ENCODE results near the gene PRCP. TPM values are rescaled to one million over a fixed set of nuclear protein-coding genes. Genes with fewer than 3 reads are reported as not detected.
A peak's percentile ranks its signal among the peaks of the same experiment; 100 is the strongest.

The PRCP gene
- polyA plus RNA-seq, 1 donor: 73.8 TPM

DNA sequence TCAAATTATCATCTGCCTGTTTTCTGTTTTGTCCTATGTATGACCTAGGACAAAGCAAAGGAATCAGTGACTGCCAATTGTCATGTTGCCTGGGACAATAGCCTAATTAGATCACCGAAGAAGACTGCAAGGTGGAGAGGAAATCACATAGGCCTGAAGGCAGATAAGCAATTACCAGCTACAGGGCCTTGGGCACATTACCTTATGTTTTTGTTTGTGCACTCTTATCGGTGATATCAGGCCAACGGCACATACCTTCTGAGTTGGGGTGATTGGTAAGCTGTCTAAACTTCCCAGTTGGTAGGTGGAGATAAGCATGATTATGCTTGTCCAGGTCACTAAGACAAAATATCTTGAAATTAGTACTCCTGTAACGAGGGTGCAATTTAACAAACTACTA is 108.5 kb downstream of the PRCP start:
- 71% methylated on average over 1 of the region's 4 CpGs for WGBS (ENCODE audit: insufficient coverage, low lambda C conversion rate)
- Histone ChIP-seq H3K4me3 (ENCODE audit: low read length) (no peak overlapping the region), H3K4me1 (ENCODE audit: control insufficient read depth, insufficient read depth, low read length) (peaks cover 13% of the 10 kb centered on the region), H3K27ac (ENCODE audit: low read length) (no peak overlapping the region), H3K36me3 (ENCODE audit: control insufficient read depth, insufficient read depth, low read length) (no peaks in the 10 kb centered on the region), H3K27me3 (ENCODE audit: control insufficient read depth, insufficient read depth, low read length) (no peaks in the 10 kb centered on the region), H3K9me3 (ENCODE audit: control insufficient read depth, low read depth, low read length) (no peaks in the 10 kb centered on the region)
- no peak for DNase-seq

DNA sequence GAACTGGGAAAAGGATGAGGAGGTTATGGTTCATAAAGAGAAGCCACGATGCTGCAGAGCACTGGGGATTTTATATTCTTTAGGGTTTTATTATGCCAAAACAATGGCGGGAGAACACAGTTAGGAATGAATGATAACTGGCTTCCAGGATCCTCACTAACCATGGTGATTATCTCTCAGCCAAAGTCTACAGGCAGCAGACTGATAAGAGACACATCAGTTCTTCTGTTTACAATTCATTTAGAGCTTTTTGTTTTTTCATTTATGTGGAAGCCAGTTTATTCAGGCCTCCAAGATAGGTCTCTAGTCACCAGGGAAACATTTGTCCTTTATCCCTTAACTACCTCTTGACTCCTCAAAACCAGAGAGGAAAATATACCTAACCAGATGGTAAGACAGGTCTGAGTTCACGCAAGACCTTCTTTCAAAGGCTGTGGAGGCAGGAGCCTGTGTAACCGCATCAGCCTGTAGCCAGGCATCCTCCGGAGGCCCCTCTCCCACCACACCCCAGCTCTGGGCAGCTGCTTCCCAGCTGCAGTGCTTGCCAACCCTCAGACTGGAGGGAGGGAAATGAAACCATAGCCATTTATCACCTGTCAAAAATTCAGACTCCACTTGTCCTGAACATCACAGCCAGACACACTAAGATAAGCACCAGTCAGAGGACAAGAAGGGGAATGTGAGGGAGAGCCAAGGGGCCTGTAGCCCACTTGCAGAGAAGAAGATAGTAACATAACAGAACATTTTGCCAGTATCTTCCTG is 109.3 kb downstream of the PRCP start:
- no peaks in the 10 kb centered on the region for H3K36me3 ChIP-seq (ENCODE audit: control insufficient read depth, insufficient read depth, low read length)
- peak; percentile 13 to 64 for DNase-seq
- H3K27me3 ChIP-seq (ENCODE audit: control insufficient read depth, insufficient read depth, low read length): no peaks in the 10 kb centered on the region
- WGBS (ENCODE audit: insufficient coverage, low lambda C conversion rate): 0% methylated on average over 1 of the region's 5 CpGs
- H3K9me3 ChIP-seq (ENCODE audit: control insufficient read depth, low read depth, low read length): no peaks in the 10 kb centered on the region
- H3K4me3 ChIP-seq (ENCODE audit: low read length): no peak overlapping the region
- H3K27ac ChIP-seq (ENCODE audit: low read length): no peak overlapping the region
- H3K4me1 ChIP-seq (ENCODE audit: control insufficient read depth, insufficient read depth, low read length): peaks cover 13% of the 10 kb centered on the region

DNA sequence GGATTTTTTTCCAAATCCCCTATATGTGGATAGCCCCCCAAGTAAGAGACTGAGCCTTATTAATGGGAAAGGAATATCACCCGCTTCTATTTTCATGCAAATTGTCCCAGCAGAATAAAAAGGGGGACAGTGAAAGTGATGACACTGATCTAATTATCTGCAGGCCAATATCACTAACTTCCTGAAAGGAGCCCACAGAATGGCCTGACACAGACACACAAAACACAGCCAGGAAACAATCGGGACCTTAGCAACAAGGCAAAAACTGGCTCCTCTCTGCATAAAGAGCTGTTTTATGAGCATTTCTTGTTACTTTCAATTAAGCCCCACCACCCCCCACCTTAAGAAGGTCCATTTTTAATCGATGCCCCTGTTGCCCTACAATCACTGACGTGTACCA is 112.2 kb downstream of the PRCP start:
- no peak for DNase-seq
- H3K9me3 ChIP-seq (ENCODE audit: control insufficient read depth, low read depth, low read length): no peaks in the 10 kb centered on the region
- WGBS (ENCODE audit: insufficient coverage, low lambda C conversion rate): 80% methylated on average over 1 of the region's 4 CpGs
- no peak overlapping the region for H3K27ac ChIP-seq (ENCODE audit: low read length)
- H3K4me1 ChIP-seq (ENCODE audit: control insufficient read depth, insufficient read depth, low read length): peaks cover 13% of the 10 kb centered on the region
- no peaks in the 10 kb centered on the region for H3K27me3 ChIP-seq (ENCODE audit: control insufficient read depth, insufficient read depth, low read length)
- no peaks in the 10 kb centered on the region for H3K36me3 ChIP-seq (ENCODE audit: control insufficient read depth, insufficient read depth, low read length)
- no peak overlapping the region for H3K4me3 ChIP-seq (ENCODE audit: low read length)

DNA sequence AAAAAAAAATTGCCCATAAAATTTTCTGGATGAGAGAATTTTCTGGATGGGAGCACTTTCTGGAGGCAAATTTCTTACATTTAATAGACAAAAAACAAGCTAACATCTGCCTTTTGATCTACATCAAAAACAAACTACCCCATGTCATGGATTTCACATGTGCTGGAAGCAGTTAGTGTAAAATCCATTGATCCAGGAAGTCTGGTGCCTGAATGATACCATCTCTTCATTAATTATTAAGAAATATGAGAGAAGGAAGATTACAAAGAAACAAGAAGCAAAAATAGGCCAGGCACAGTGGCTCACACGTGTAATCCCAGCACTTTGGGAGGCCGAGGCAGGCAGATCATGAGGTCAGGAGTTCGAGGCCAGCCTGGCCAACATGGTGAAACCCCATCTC is 113.4 kb downstream of the PRCP start:
- H3K4me3 ChIP-seq (ENCODE audit: low read length): no peak overlapping the region
- peaks cover 13% of the 10 kb centered on the region for H3K4me1 ChIP-seq (ENCODE audit: control insufficient read depth, insufficient read depth, low read length)
- H3K9me3 ChIP-seq (ENCODE audit: control insufficient read depth, low read depth, low read length): no peaks in the 10 kb centered on the region
- DNase-seq: no peak
- 100% methylated on average over 1 of the region's 3 CpGs for WGBS (ENCODE audit: insufficient coverage, low lambda C conversion rate)
- H3K27ac ChIP-seq (ENCODE audit: low read length): no peak overlapping the region
- no peaks in the 10 kb centered on the region for H3K27me3 ChIP-seq (ENCODE audit: control insufficient read depth, insufficient read depth, low read length)
- no peaks in the 10 kb centered on the region for H3K36me3 ChIP-seq (ENCODE audit: control insufficient read depth, insufficient read depth, low read length)

DNA sequence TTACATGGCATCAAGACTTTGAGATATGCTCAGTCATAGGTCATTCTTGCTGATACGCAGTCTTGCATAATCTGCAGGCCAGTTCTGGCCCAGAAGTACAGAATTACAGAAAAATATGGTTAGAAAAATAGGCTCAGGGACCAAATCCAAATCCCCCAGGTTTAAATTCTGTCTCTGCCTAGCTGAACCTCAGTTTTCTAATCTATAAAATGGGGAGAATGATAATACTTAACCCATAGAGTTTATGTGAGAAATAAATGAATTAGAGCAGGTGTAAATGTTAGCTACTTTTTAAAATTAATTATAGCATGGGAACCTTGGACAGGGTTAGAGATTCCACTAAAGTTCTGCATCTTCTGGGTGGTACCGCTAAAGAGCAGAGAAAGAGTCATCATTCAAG is 114.2 kb downstream of the PRCP start:
- Histone ChIP-seq H3K27me3 (ENCODE audit: control insufficient read depth, insufficient read depth, low read length) (no peaks in the 10 kb centered on the region), H3K9me3 (ENCODE audit: control insufficient read depth, low read depth, low read length) (no peaks in the 10 kb centered on the region), H3K4me3 (ENCODE audit: low read length) (no peak overlapping the region), H3K27ac (ENCODE audit: low read length) (no peak overlapping the region), H3K4me1 (ENCODE audit: control insufficient read depth, insufficient read depth, low read length) (peaks cover 8% of the 10 kb centered on the region), H3K36me3 (ENCODE audit: control insufficient read depth, insufficient read depth, low read length) (no peaks in the 10 kb centered on the region)
- WGBS (ENCODE audit: insufficient coverage, low lambda C conversion rate): no CpG with 5 or more reads among the region's 2 CpGs
- DNase-seq: no peak

DNA sequence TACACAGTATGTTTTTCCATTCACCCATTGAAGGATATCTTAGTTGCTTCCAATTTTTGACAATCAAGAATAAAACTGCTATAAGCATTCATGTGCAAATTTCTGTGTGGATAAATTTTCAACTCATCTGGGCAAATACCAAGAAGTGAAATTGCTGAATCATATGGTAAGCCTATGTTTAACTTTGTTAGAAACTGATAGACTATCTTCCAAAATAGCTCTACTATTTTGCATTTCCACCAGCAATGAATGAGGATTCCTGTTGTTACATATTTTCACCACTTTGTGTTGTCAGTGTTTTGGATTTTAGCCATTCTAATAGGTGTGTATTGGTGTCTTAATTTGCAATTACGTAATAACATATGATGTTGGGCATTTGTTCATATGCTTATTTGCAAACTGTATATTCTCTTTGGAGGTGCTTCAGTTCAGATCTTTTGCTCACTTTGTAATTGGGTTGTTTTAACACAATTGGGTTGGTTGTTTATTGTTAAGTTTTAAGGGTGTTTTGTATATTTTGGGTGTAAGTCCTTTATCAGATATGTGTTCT is 117.3 kb downstream of the PRCP start:
- H3K36me3 ChIP-seq (ENCODE audit: control insufficient read depth, insufficient read depth, low read length): no peaks in the 10 kb centered on the region
- no peak overlapping the region for H3K4me3 ChIP-seq (ENCODE audit: low read length)
- no peak for DNase-seq
- no peaks in the 10 kb centered on the region for H3K9me3 ChIP-seq (ENCODE audit: control insufficient read depth, low read depth, low read length)
- no CpG with 5 or more reads among the region's 1 CpG for WGBS (ENCODE audit: insufficient coverage, low lambda C conversion rate)
- no peak overlapping the region for H3K27ac ChIP-seq (ENCODE audit: low read length)
- no peaks in the 10 kb centered on the region for H3K27me3 ChIP-seq (ENCODE audit: control insufficient read depth, insufficient read depth, low read length)
- no peaks in the 10 kb centered on the region for H3K4me1 ChIP-seq (ENCODE audit: control insufficient read depth, insufficient read depth, low read length)

DNA sequence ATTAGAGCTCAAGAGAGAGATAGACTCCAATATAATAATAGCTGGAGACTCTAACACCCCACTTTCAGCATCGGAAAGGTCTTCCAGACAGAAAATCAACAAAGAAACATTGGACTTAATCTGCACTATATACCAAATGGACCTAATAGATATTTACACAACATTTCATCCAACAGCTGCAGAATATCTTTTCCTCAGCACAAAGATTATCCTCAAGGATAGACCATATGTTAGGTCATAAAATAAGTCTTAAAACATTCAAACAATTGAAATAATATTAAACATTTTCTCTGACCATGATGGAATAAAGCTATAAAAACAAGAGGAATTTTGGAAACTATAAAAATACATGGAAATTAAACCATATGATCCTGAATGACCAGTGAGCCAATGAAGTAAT is 121.5 kb downstream of the PRCP start:
- Histone ChIP-seq H3K27ac (ENCODE audit: low read length) (no peak overlapping the region), H3K9me3 (ENCODE audit: control insufficient read depth, low read depth, low read length) (no peaks in the 10 kb centered on the region), H3K4me3 (ENCODE audit: low read length) (no peak overlapping the region), H3K4me1 (ENCODE audit: control insufficient read depth, insufficient read depth, low read length) (no peaks in the 10 kb centered on the region), H3K36me3 (ENCODE audit: control insufficient read depth, insufficient read depth, low read length) (no peaks in the 10 kb centered on the region), H3K27me3 (ENCODE audit: control insufficient read depth, insufficient read depth, low read length) (no peaks in the 10 kb centered on the region)
- no CpG with 5 or more reads among the region's 1 CpG for WGBS (ENCODE audit: insufficient coverage, low lambda C conversion rate)
- DNase-seq: no peak

DNA sequence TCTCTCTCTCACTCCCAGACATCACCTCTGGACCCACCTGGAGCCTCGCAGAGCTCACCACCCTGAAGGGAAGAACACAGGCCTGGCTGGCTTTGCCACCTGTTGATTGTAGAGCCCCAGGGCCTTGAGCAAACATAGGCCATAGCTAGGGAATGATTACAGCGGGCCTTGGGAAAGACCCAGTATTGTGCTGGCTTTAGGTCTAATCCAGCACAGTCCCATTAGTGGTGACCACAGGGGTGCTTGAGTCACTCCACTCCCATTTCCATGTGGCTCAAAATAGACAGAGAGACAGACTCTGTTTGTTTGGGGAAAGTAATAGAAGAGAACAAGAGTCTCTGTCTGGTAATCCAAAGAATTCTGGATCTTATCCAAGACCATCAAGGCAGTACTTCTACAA is 123.9 kb downstream of the PRCP start:
- Histone ChIP-seq H3K9me3 (ENCODE audit: control insufficient read depth, low read depth, low read length) (no peaks in the 10 kb centered on the region), H3K27ac (ENCODE audit: low read length) (no peak overlapping the region), H3K36me3 (ENCODE audit: control insufficient read depth, insufficient read depth, low read length) (no peaks in the 10 kb centered on the region), H3K27me3 (ENCODE audit: control insufficient read depth, insufficient read depth, low read length) (no peaks in the 10 kb centered on the region), H3K4me1 (ENCODE audit: control insufficient read depth, insufficient read depth, low read length) (no peaks in the 10 kb centered on the region), H3K4me3 (ENCODE audit: low read length) (no peak overlapping the region)
- whole genome bisulfite sequencing (ENCODE audit: insufficient coverage, low lambda C conversion rate): no CpG with 5 or more reads among the region's 2 CpGs
- no peak for DNase-seq

DNA sequence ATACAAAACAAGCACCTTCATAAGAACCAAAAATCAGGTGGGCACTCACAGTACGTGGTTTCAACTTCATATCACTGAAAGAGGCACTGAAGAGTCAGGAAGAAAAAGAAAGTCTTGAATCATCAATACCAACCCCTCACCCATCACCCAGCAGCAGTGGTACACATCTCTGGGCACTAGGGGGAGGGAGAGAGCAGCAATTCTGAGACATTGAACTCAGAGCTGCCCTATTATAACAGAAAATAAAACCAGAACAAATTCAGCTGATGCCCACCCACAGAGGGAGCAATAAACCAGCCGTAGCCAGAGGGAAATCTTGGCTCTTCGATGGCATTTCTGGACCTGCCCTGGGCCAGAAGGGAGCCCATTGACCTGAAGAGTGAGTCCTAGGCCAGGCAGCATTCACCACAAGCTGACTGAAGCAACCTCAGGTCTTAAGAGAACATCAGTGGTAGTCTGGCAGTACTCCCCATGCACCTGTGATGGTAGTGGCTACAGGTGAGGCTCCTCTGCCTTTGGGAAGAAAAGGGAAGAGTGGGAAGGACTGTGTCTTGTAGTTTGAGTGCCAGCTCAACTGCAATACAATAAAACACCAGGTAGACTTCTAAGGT is 124.4 kb downstream of the PRCP start:
- no CpG with 5 or more reads among the region's 3 CpGs for WGBS (ENCODE audit: insufficient coverage, low lambda C conversion rate)
- H3K9me3 ChIP-seq (ENCODE audit: control insufficient read depth, low read depth, low read length): no peaks in the 10 kb centered on the region

DNA sequence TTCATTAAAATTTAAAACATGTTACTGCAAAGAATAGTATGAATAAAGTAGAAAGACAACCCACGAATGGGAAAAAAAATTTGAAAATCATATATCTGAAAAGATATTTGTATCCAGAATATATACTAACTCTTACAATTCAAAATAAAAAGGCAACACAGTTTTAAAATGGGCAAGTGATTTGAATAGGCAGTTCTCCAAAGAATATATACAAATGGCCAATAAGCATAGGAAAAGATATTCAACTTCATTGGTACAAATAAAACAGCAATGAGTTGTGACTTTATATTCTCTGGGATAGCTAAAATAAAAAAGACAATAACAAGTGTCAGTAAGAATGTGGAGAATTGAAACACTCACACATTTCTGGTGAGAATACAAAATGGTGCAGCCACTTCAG is 125.0 kb downstream of the PRCP start:
- Histone ChIP-seq H3K4me3 (ENCODE audit: low read length) (no peak overlapping the region), H3K36me3 (ENCODE audit: control insufficient read depth, insufficient read depth, low read length) (no peaks in the 10 kb centered on the region), H3K27ac (ENCODE audit: low read length) (no peak overlapping the region), H3K9me3 (ENCODE audit: control insufficient read depth, low read depth, low read length) (no peaks in the 10 kb centered on the region), H3K27me3 (ENCODE audit: control insufficient read depth, insufficient read depth, low read length) (no peaks in the 10 kb centered on the region), H3K4me1 (ENCODE audit: control insufficient read depth, insufficient read depth, low read length) (no peaks in the 10 kb centered on the region)
- 100% methylated on average over 1 of the region's 1 CpG for WGBS (ENCODE audit: insufficient coverage, low lambda C conversion rate)
- no peak for DNase-seq

More for the DNA sequence above, 124.4 kb downstream of the PRCP start:
- no peaks in the 10 kb centered on the region for H3K27me3 ChIP-seq (ENCODE audit: control insufficient read depth, insufficient read depth, low read length)
- no peak overlapping the region for H3K27ac ChIP-seq (ENCODE audit: low read length)
- H3K4me3 ChIP-seq (ENCODE audit: low read length): no peak overlapping the region
- DNase-seq: peak in 1 of 2 donors; percentile 21
- no peaks in the 10 kb centered on the region for H3K4me1 ChIP-seq (ENCODE audit: control insufficient read depth, insufficient read depth, low read length)
- H3K36me3 ChIP-seq (ENCODE audit: control insufficient read depth, insufficient read depth, low read length): no peaks in the 10 kb centered on the region
